HepG2 (cell line): ENCODE data around the gene ABHD3. TPM values are rescaled to one million over a fixed set of nuclear protein-coding genes. Genes with fewer than 3 reads are reported as not detected.

Source experiments
- CENPX ChIP-seq: sonication (generic); formaldehyde crosslinking; IDR thresholded peaks from 2 replicates; pipeline ENCODE4 v1.9.0; 2021; ENCODE audit warnings: mild to moderate bottlenecking, missing genetic modification reagents, moderate library complexity
- GABPB1 ChIP-seq: IDR thresholded peaks from 2 replicates; pipeline ENCODE4 v1.6.1; 2016; ENCODE audit warnings: mild to moderate bottlenecking, missing genetic modification reagents, moderate library complexity, missing compliant biosample characterization
- KDM4B ChIP-seq: sonication (generic); formaldehyde crosslinking; IDR thresholded peaks from 2 replicates; pipeline ENCODE4 v1.4.0; 2020; ENCODE audit warnings: missing genetic modification reagents
- MAF1 ChIP-seq: sonication (generic); formaldehyde crosslinking; IDR thresholded peaks from 2 replicates; pipeline ENCODE4 v1.5.0; 2020; ENCODE audit warnings: missing genetic modification reagents, borderline replicate concordance
- MXI1 ChIP-seq: IDR thresholded peaks from 3 replicates; pipeline ENCODE4 v1.6.1; 2012; ENCODE audit warnings: low read depth, low read length, inconsistent platforms, borderline replicate concordance
- NR2F2 ChIP-seq: IDR thresholded peaks from 2 replicates; pipeline ENCODE4 v1.6.1; 2012; ENCODE audit warnings: low read depth, inconsistent platforms, borderline replicate concordance
- NRL ChIP-seq: sonication (generic); formaldehyde crosslinking; IDR thresholded peaks from 2 replicates; pipeline ENCODE4 v1.5.0; 2020; ENCODE audit warnings: missing genetic modification reagents, mild to moderate bottlenecking, moderate library complexity, borderline replicate concordance
- SMAD9 ChIP-seq: sonication (generic); formaldehyde crosslinking; IDR thresholded peaks from 2 replicates; pipeline ENCODE4 v1.5.1; 2020; ENCODE audit warnings: mild to moderate bottlenecking, missing genetic modification reagents
- THYN1 ChIP-seq: sonication (generic); formaldehyde crosslinking; IDR thresholded peaks from 2 replicates; pipeline ENCODE4 v1.8.1; 2023; ENCODE audit warnings: low read depth, mild to moderate bottlenecking, moderate library complexity, missing genetic modification reagents, borderline replicate concordance
- TRIM24 ChIP-seq: sonication (generic); formaldehyde crosslinking; IDR thresholded peaks from 2 replicates; pipeline ENCODE4 v1.8.0; 2022; ENCODE audit warnings: mild to moderate bottlenecking, missing genetic modification reagents
- ZBTB3 ChIP-seq: sonication (generic); formaldehyde crosslinking; IDR thresholded peaks from 2 replicates; pipeline ENCODE4 v1.4.0; 2020; ENCODE audit warnings: low read depth, mild to moderate bottlenecking, moderate library complexity, missing genetic modification reagents, borderline replicate concordance
- ZBTB7A ChIP-seq: sonication (generic); formaldehyde crosslinking; IDR thresholded peaks from 2 replicates; pipeline ENCODE4 v1.8.0; 2022; ENCODE audit warnings: mild to moderate bottlenecking, missing genetic modification reagents
- ZEB1 ChIP-seq: IDR thresholded peaks from 2 replicates; pipeline ENCODE4 v1.6.1; 2012; ENCODE audit warnings: mild to moderate bottlenecking, low read depth, inconsistent platforms; ENCODE audit not compliant: insufficient replicate concordance
- ZNF33B ChIP-seq: sonication (generic); formaldehyde crosslinking; IDR thresholded peaks from 2 replicates; pipeline ENCODE4 v1.5.1; 2020; ENCODE audit warnings: mild to moderate bottlenecking, missing genetic modification reagents
- ZNF484 ChIP-seq: sonication (generic); formaldehyde crosslinking; IDR thresholded peaks from 2 replicates; pipeline ENCODE4 v1.5.1; 2020; ENCODE audit warnings: mild to moderate bottlenecking, low read depth, missing genetic modification reagents, borderline replicate concordance
- ZNF512B ChIP-seq: sonication (generic); formaldehyde crosslinking; IDR thresholded peaks from 2 replicates; pipeline ENCODE4 v1.5.1; 2020; ENCODE audit warnings: missing genetic modification reagents, mild to moderate bottlenecking, borderline replicate concordance
- ZNF546 ChIP-seq: sonication (generic); formaldehyde crosslinking; conservative IDR thresholded peaks from 2 replicates; pipeline ENCODE4 v1.8.1; 2023; ENCODE audit warnings: mild to moderate bottlenecking, missing genetic modification reagents
- ZNF550 ChIP-seq: sonication (generic); formaldehyde crosslinking; IDR thresholded peaks from 2 replicates; pipeline ENCODE4 v1.4.0; 2020; ENCODE audit warnings: mild to moderate bottlenecking, missing genetic modification reagents, borderline replicate concordance
- ZNF564 ChIP-seq: sonication (generic); formaldehyde crosslinking; IDR thresholded peaks from 2 replicates; pipeline ENCODE4 v1.8.1; 2023; ENCODE audit warnings: mild to moderate bottlenecking, missing genetic modification reagents
- ZNF609 ChIP-seq: sonication (generic); formaldehyde crosslinking; IDR thresholded peaks from 2 replicates; pipeline ENCODE4 v1.4.0; 2020; ENCODE audit warnings: mild to moderate bottlenecking, missing genetic modification reagents, borderline replicate concordance
- ZNF615 ChIP-seq: sonication (generic); formaldehyde crosslinking; IDR thresholded peaks from 2 replicates; pipeline ENCODE4 v1.5.0; 2020; ENCODE audit warnings: mild to moderate bottlenecking, missing genetic modification reagents, borderline replicate concordance
- polyA plus RNA-seq, 8 experiments: library from polyadenylated mRNA; depleted of rRNA in 3 of 8; stranded (reverse) in 7 of 8; unstranded in 1 of 8; fragments of >200 nt; fragmentation: Illumina TruSeq in 4 of 8; extraction: Trizol in 4 of 8; gene quantifications; 2 replicates each; pipeline versions ENCODE4 v1.2.1 to v1.2.3, GENCODE V29; 2011 to 2016; ENCODE audit warnings: low read depth in 4 of 8, missing spikeins in 1 of 8, mixed read lengths in 1 of 8; ENCODE audit not compliant: insufficient read depth in 1 of 8
- total RNA-seq, 5 experiments: library from RNA; depleted of rRNA; stranded (reverse); fragments of >200 nt; fragmentation: Illumina TruSeq; extraction: Trizol; gene quantifications; 2 replicates each; pipeline ENCODE4 v1.2.3, GENCODE V29; 2016; ENCODE audit warnings: low read depth in 1 of 5

ABHD3 gene
- total and polyA plus RNA-seq, 2 of the 13 experiments (the other 11 are each of a cell fraction or from before 2014, with no cell fraction given), result 32.1 to 40.2 TPM

GRCh38 chr18:21612125-21613039, 92.2 kb downstream of the ABHD3 start, which contains the start of gene SNRPD1 (continued):
- TF ChIP-seq SMAD9 (CRISPR knock-in tag) (peak; percentile 92), ZNF564 (CRISPR knock-in tag) (peak; percentile 90), TRIM24 (CRISPR knock-in tag) (no peak), ZNF609 (CRISPR knock-in tag) (peak; percentile 71; the same call in 1 of the 2 replicates), ZNF546 (no peak; the same call in 1 of the 2 replicates), KDM4B (CRISPR knock-in tag) (peak; percentile 91; the same call in 1 of the 2 replicates), CENPX (no peak), GABPB1 (CRISPR knock-in tag) (peak; percentile 99), ZEB1 (peak; percentile 48), NR2F2 (no peak), ZBTB3 (CRISPR knock-in tag) (peak; percentile 85; the same call in 1 of the 2 replicates), ZNF512B (CRISPR knock-in tag) (peak; percentile 85; the same call in 1 of the 2 replicates), ZBTB7A (no peak; the same call in 1 of the 2 replicates), NRL (CRISPR knock-in tag) (peak; percentile 98), MAF1 (peak; percentile 93), MXI1 (peak; percentile 83; the same call in 1 of the 3 replicates), ZNF33B (0 out of 2 replicates have a peak, but pooled peaks have one; percentile 90), ZNF550 (CRISPR knock-in tag) (0 out of 2 replicates have a peak, but pooled peaks have one; percentile 41), ZNF484 (CRISPR knock-in tag) (no peak), THYN1 (no peak), ZNF615 (CRISPR knock-in tag) (peak; percentile 98)
